ENCODE data around the gene EVX1.

DNA sequence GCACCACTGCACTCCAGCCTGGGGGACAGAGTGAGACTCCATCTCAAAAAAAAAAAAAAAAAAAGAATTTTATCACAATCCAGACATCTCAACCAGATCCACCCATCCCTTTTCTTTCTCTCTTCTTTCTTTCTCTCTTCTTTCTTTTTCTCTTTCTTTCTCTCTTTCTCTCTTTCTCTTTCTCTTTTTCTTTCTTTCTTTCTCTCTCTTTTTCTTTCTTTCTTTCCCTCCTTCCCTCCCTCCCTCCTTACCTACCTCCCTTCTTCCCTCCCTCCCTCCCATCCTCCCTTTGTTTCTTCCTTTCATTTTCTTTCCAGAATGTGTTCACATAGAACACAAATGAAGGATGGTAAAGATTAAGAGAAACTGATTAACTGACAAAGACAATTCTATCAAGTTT lies 24.7 kb upstream of the EVX1 start:
- TF ChIP-seq, protein P1, sequence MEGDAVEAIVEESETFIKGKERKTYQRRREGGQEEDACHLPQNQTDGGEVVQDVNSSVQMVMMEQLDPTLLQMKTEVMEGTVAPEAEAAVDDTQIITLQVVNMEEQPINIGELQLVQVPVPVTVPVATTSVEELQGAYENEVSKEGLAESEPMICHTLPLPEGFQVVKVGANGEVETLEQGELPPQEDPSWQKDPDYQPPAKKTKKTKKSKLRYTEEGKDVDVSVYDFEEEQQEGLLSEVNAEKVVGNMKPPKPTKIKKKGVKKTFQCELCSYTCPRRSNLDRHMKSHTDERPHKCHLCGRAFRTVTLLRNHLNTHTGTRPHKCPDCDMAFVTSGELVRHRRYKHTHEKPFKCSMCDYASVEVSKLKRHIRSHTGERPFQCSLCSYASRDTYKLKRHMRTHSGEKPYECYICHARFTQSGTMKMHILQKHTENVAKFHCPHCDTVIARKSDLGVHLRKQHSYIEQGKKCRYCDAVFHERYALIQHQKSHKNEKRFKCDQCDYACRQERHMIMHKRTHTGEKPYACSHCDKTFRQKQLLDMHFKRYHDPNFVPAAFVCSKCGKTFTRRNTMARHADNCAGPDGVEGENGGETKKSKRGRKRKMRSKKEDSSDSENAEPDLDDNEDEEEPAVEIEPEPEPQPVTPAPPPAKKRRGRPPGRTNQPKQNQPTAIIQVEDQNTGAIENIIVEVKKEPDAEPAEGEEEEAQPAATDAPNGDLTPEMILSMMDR (IDR thresholded peaks at IDR 0.05; ENCODE audit: poor library complexity) = no peak
- no peak for TF ChIP-seq EZH2 (IDR thresholded peaks at IDR 0.05; ENCODE audit: borderline replicate concordance)
